ENCODE measurements around the gene XXYLT1.

The XXYLT1 gene

DNA sequence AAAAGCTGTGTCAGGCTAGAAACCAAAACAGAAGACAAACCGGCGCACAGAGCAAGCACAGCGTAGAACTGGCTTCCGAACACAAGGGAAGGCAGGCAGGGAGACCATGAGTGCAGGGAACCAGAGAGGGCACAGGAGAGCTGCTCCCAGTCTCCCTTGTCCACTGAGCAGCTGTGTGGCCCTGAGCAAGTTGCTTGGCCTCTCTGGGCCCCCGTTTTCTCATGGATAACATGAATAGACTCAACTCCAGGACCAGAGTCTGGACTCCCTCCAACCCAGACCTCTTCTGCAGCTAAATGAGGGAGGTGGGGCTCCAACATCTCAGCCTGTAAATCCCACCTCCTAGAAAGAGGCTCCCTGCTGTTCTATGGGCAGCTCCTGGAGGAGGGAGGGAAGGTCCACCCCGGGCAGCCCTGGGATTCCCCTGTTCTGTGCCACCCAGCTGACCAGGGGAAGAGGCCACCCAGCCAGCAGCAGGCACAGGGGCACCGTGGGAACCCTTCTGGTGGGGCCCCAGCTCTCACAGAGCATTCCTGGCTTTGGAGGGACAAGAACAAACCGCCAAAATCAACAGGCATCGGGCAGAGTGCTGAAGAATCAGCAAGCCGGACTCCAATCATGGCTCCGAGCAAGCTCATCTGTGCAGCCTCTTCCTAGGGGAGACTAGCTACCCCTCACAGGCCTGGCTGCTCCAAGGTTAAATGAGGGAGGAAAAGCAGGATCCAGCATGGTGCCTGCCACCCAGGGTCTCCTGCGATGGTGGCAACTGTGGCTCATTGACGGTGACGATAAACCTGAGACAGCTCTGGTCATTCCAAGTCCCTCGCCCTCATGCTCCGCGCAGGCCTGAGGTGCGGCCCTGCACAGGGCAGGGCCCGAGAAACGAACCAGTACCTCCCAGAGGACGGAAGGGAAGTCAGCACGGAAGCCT lies 15.1 kb downstream of the XXYLT1 start:
- Histone ChIP-seq H3K36me3 (ENCODE audit: control insufficient read depth, insufficient read depth, low read length) (no peaks in the 10 kb centered on the region), H3K27me3 (ENCODE audit: control insufficient read depth, insufficient read depth, low read length) (no peaks in the 10 kb centered on the region), H3K4me3 (ENCODE audit: low read depth, low read length) (no peak overlapping the region), H3K9ac (ENCODE audit: low read depth, low read length) (peak overlapping the region; percentile 12), H3K4me1 (ENCODE audit: control insufficient read depth, insufficient read depth, low read length) (peaks cover 18% of the 10 kb centered on the region), H3K9me3 (ENCODE audit: control insufficient read depth, insufficient read depth, low read length) (no peaks in the 10 kb centered on the region)

GRCh38 chr3:195255176-195255500 lies 15.8 kb downstream of the XXYLT1 start:
- H3K27me3 ChIP-seq (ENCODE audit: control insufficient read depth, insufficient read depth, low read length): no peaks in the 10 kb centered on the region
- no peak overlapping the region for H3K9ac ChIP-seq (ENCODE audit: low read depth, low read length)
- H3K4me1 ChIP-seq (ENCODE audit: control insufficient read depth, insufficient read depth, low read length): peaks cover 18% of the 10 kb centered on the region
- H3K36me3 ChIP-seq (ENCODE audit: control insufficient read depth, insufficient read depth, low read length): no peaks in the 10 kb centered on the region
- no peak overlapping the region for H3K4me3 ChIP-seq (ENCODE audit: low read depth, low read length)
- no peaks in the 10 kb centered on the region for H3K9me3 ChIP-seq (ENCODE audit: control insufficient read depth, insufficient read depth, low read length)

- H3K36me3 ChIP-seq (ENCODE audit: control insufficient read depth, insufficient read depth, low read length): no peaks in the 10 kb centered on the region
- H3K9ac ChIP-seq (ENCODE audit: low read depth, low read length): no peak overlapping the region
- no peaks in the 10 kb centered on the region for H3K9me3 ChIP-seq (ENCODE audit: control insufficient read depth, insufficient read depth, low read length)
- H3K27me3 ChIP-seq (ENCODE audit: control insufficient read depth, insufficient read depth, low read length): no peaks in the 10 kb centered on the region
- H3K4me3 ChIP-seq (ENCODE audit: low read depth, low read length): no peak overlapping the region
- H3K4me1 ChIP-seq (ENCODE audit: control insufficient read depth, insufficient read depth, low read length): peaks cover 18% of the 10 kb centered on the region
These were observed 16.3 kb downstream of the XXYLT1 start for GRCh38 chr3:195254454-195255175.

GRCh38 chr3:195253923-195254432 lies 17.0 kb downstream of the XXYLT1 start:
- Histone ChIP-seq H3K9me3 (ENCODE audit: control insufficient read depth, insufficient read depth, low read length) (no peaks in the 10 kb centered on the region), H3K9ac (ENCODE audit: low read depth, low read length) (no peak overlapping the region), H3K27me3 (ENCODE audit: control insufficient read depth, insufficient read depth, low read length) (no peaks in the 10 kb centered on the region), H3K4me1 (ENCODE audit: control insufficient read depth, insufficient read depth, low read length) (peaks cover 15% of the 10 kb centered on the region), H3K36me3 (ENCODE audit: control insufficient read depth, insufficient read depth, low read length) (no peaks in the 10 kb centered on the region), H3K4me3 (ENCODE audit: low read depth, low read length) (no peak overlapping the region)

GRCh38 chr3:195251336-195252065 lies 19.5 kb downstream of the XXYLT1 start:
- H3K4me1 ChIP-seq (ENCODE audit: control insufficient read depth, insufficient read depth, low read length): peaks cover 8% of the 10 kb centered on the region
- no peak overlapping the region for H3K9ac ChIP-seq (ENCODE audit: low read depth, low read length)
- H3K4me3 ChIP-seq (ENCODE audit: low read depth, low read length): no peak overlapping the region
- no peaks in the 10 kb centered on the region for H3K9me3 ChIP-seq (ENCODE audit: control insufficient read depth, insufficient read depth, low read length)
- no peaks in the 10 kb centered on the region for H3K27me3 ChIP-seq (ENCODE audit: control insufficient read depth, insufficient read depth, low read length)
- no peaks in the 10 kb centered on the region for H3K36me3 ChIP-seq (ENCODE audit: control insufficient read depth, insufficient read depth, low read length)

- no peaks in the 10 kb centered on the region for H3K27me3 ChIP-seq (ENCODE audit: control insufficient read depth, insufficient read depth, low read length)
- no peak overlapping the region for H3K4me3 ChIP-seq (ENCODE audit: low read depth, low read length)
- H3K4me1 ChIP-seq (ENCODE audit: control insufficient read depth, insufficient read depth, low read length): peaks cover 7% of the 10 kb centered on the region
- H3K36me3 ChIP-seq (ENCODE audit: control insufficient read depth, insufficient read depth, low read length): no peaks in the 10 kb centered on the region
- no peaks in the 10 kb centered on the region for H3K9me3 ChIP-seq (ENCODE audit: control insufficient read depth, insufficient read depth, low read length)
- H3K9ac ChIP-seq (ENCODE audit: low read depth, low read length): no peak overlapping the region
These were observed 20.3 kb downstream of the XXYLT1 start for GRCh38 chr3:195250473-195251251.

GRCh38 chr3:195249858-195250464 lies 21.0 kb downstream of the XXYLT1 start:
- H3K4me1 ChIP-seq (ENCODE audit: control insufficient read depth, insufficient read depth, low read length): peaks cover 4% of the 10 kb centered on the region
- H3K4me3 ChIP-seq (ENCODE audit: low read depth, low read length): no peak overlapping the region
- no peaks in the 10 kb centered on the region for H3K9me3 ChIP-seq (ENCODE audit: control insufficient read depth, insufficient read depth, low read length)
- no peaks in the 10 kb centered on the region for H3K27me3 ChIP-seq (ENCODE audit: control insufficient read depth, insufficient read depth, low read length)
- H3K9ac ChIP-seq (ENCODE audit: low read depth, low read length): no peak overlapping the region
- no peaks in the 10 kb centered on the region for H3K36me3 ChIP-seq (ENCODE audit: control insufficient read depth, insufficient read depth, low read length)

DNA sequence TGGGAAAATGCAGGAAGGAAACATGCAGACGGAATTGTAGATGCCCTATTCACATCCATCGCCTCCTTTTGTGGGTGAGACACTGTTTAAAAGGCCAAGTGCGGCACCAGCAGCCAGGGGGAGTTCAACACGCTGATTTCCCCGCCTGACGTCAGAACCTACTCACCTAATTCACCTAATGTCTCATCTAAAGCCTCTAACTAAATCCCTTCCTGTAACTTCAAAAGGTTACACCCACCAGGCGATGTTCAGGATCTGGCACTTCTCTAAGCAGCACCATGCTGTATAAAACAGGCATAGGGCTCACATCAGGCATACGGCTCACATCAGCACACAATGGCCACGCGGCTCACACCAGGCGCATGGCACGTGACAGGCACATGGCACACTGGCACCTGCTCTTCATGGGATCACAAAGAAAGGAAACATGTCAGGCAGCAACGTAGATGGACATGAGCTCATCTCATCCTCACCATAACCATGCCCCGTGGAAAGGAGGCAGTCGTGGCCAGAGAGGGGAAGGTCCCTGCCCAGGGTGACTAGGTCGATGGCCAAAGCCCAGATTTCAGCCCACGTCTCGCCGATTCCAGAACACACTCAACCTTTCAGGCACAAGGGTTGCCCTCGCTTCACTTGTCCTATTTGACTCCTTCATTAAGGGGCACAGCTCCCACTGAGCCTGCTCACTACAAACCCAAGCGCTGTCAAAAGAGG lies 21.7 kb downstream of the XXYLT1 start:
- Histone ChIP-seq H3K9me3 (ENCODE audit: control insufficient read depth, insufficient read depth, low read length) (no peaks in the 10 kb centered on the region), H3K4me3 (ENCODE audit: low read depth, low read length) (no peak overlapping the region), H3K9ac (ENCODE audit: low read depth, low read length) (no peak overlapping the region), H3K27me3 (ENCODE audit: control insufficient read depth, insufficient read depth, low read length) (no peaks in the 10 kb centered on the region), H3K4me1 (ENCODE audit: control insufficient read depth, insufficient read depth, low read length) (peaks cover 4% of the 10 kb centered on the region), H3K36me3 (ENCODE audit: control insufficient read depth, insufficient read depth, low read length) (no peaks in the 10 kb centered on the region)

- no peaks in the 10 kb centered on the region for H3K36me3 ChIP-seq (ENCODE audit: control insufficient read depth, insufficient read depth, low read length)
- no peak overlapping the region for H3K4me3 ChIP-seq (ENCODE audit: low read depth, low read length)
- no peaks in the 10 kb centered on the region for H3K27me3 ChIP-seq (ENCODE audit: control insufficient read depth, insufficient read depth, low read length)
- H3K4me1 ChIP-seq (ENCODE audit: control insufficient read depth, insufficient read depth, low read length): no peaks in the 10 kb centered on the region
- H3K9ac ChIP-seq (ENCODE audit: low read depth, low read length): no peak overlapping the region
- no peaks in the 10 kb centered on the region for H3K9me3 ChIP-seq (ENCODE audit: control insufficient read depth, insufficient read depth, low read length)
These were observed 22.7 kb downstream of the XXYLT1 start for GRCh38 chr3:195248281-195248680.

GRCh38 chr3:195247863-195248189 lies 23.1 kb downstream of the XXYLT1 start:
- H3K36me3 ChIP-seq (ENCODE audit: control insufficient read depth, insufficient read depth, low read length): no peaks in the 10 kb centered on the region
- H3K4me1 ChIP-seq (ENCODE audit: control insufficient read depth, insufficient read depth, low read length): no peaks in the 10 kb centered on the region
- H3K9me3 ChIP-seq (ENCODE audit: control insufficient read depth, insufficient read depth, low read length): no peaks in the 10 kb centered on the region
- no peak overlapping the region for H3K9ac ChIP-seq (ENCODE audit: low read depth, low read length)
- H3K4me3 ChIP-seq (ENCODE audit: low read depth, low read length): no peak overlapping the region
- H3K27me3 ChIP-seq (ENCODE audit: control insufficient read depth, insufficient read depth, low read length): no peaks in the 10 kb centered on the region

Data from iPS-15b (cell line).